HepG2 (cell line): ENCODE results near the gene EPB41L2. TPM values are rescaled to one million over a fixed set of nuclear protein-coding genes. Genes with fewer than 3 reads are reported as not detected.

Source experiments
- CAMTA2 ChIP-seq: sonication (generic); formaldehyde crosslinking; IDR thresholded peaks from 2 replicates; pipeline ENCODE4 v1.4.0; 2020; ENCODE audit warnings: mild to moderate bottlenecking, missing genetic modification reagents, borderline replicate concordance
- ERF ChIP-seq: IDR thresholded peaks from 2 replicates; pipeline ENCODE4 v1.6.1; 2018; ENCODE audit warnings: missing biosample characterization, missing genetic modification reagents
- ETV6 ChIP-seq: sonication (generic); formaldehyde crosslinking; conservative IDR thresholded peaks from 2 replicates; pipeline ENCODE4 v1.4.0; 2020; ENCODE audit warnings: missing genetic modification reagents
- FIP1L1 ChIP-seq: fragments of 200-400 bp; formaldehyde crosslinking; IDR thresholded peaks from 2 replicates; pipeline ENCODE4 v1.6.1; 2018; ENCODE audit warnings: low read depth, mild to moderate bottlenecking, low read length, moderate library complexity, borderline replicate concordance; ENCODE audit not compliant: insufficient read depth
- IKZF4 ChIP-seq: sonication (generic); formaldehyde crosslinking; IDR thresholded peaks from 2 replicates; pipeline ENCODE4 v1.5.1; 2020; ENCODE audit warnings: borderline replicate concordance, mild to moderate bottlenecking, low read depth, missing genetic modification reagents; ENCODE audit errors: not compliant biosample characterization
- JUNB ChIP-seq: sonication (generic); formaldehyde crosslinking; IDR thresholded peaks from 2 replicates; pipeline ENCODE4 v1.8.0; 2022; ENCODE audit warnings: missing genetic modification reagents, mild to moderate bottlenecking, borderline replicate concordance
- MAF1 ChIP-seq: sonication (generic); formaldehyde crosslinking; IDR thresholded peaks from 2 replicates; pipeline ENCODE4 v1.5.0; 2020; ENCODE audit warnings: missing genetic modification reagents, borderline replicate concordance
- NKX3-1 ChIP-seq: sonication (generic); formaldehyde crosslinking; IDR thresholded peaks from 2 replicates; pipeline ENCODE4 v1.5.0; 2020; ENCODE audit warnings: missing genetic modification reagents
- RXRB ChIP-seq: IDR thresholded peaks from 2 replicates; pipeline ENCODE4 v1.6.1; 2016; ENCODE audit warnings: borderline replicate concordance, missing genetic modification reagents, missing compliant biosample characterization
- SAFB2 ChIP-seq: sonication (generic); formaldehyde crosslinking; IDR thresholded peaks from 2 replicates; pipeline ENCODE4 v1.5.1; 2020; ENCODE audit warnings: missing genetic modification reagents, low read depth, mild to moderate bottlenecking, borderline replicate concordance
- SMARCE1 ChIP-seq: fragments of 450-650 bp; IDR thresholded peaks from 2 replicates; pipeline ENCODE4 v1.6.1; 2017; ENCODE audit warnings: borderline replicate concordance
- SNAPC2 ChIP-seq: sonication (generic); formaldehyde crosslinking; IDR thresholded peaks from 2 replicates; pipeline ENCODE4 v1.8.1; 2022; ENCODE audit warnings: mild to moderate bottlenecking, missing genetic modification reagents
- ZBTB10 ChIP-seq: sonication (generic); formaldehyde crosslinking; IDR thresholded peaks from 2 replicates; pipeline ENCODE4 v1.4.0; 2020; ENCODE audit warnings: missing genetic modification reagents, borderline replicate concordance
- ZFP41 ChIP-seq: sonication (generic); formaldehyde crosslinking; IDR thresholded peaks from 2 replicates; pipeline ENCODE4 v1.4.0; 2020; ENCODE audit warnings: mild to moderate bottlenecking, missing genetic modification reagents, borderline replicate concordance
- ZNF121 ChIP-seq: sonication (generic); formaldehyde crosslinking; IDR thresholded peaks from 2 replicates; pipeline ENCODE4 v1.5.0; 2020; ENCODE audit warnings: mild to moderate bottlenecking, missing genetic modification reagents
- ZSCAN21 ChIP-seq: sonication (generic); formaldehyde crosslinking; IDR thresholded peaks from 2 replicates; pipeline ENCODE4 v1.8.0; 2022; ENCODE audit warnings: mild to moderate bottlenecking, missing genetic modification reagents, moderate library complexity, borderline replicate concordance
- polyA plus RNA-seq, 8 experiments: library from polyadenylated mRNA; depleted of rRNA in 3 of 8; stranded (reverse) in 7 of 8; unstranded in 1 of 8; fragments of >200 nt; fragmentation: Illumina TruSeq in 4 of 8; extraction: Trizol in 4 of 8; gene quantifications; 2 replicates each; pipeline versions ENCODE4 v1.2.1 to v1.2.3, GENCODE V29; 2011 to 2016; ENCODE audit warnings: low read depth in 4 of 8, missing spikeins in 1 of 8, mixed read lengths in 1 of 8; ENCODE audit not compliant: insufficient read depth in 1 of 8
- total RNA-seq, 5 experiments: library from RNA; depleted of rRNA; stranded (reverse); fragments of >200 nt; fragmentation: Illumina TruSeq; extraction: Trizol; gene quantifications; 2 replicates each; pipeline ENCODE4 v1.2.3, GENCODE V29; 2016; ENCODE audit warnings: low read depth in 1 of 5
- TF ChIP-seq, protein P1 (sequence below): sonication (generic); formaldehyde crosslinking; IDR thresholded peaks from 2 replicates; pipeline ENCODE4 v1.8.0; 2022; ENCODE audit warnings: mild to moderate bottlenecking, missing genetic modification reagents, borderline replicate concordance
- TF ChIP-seq, protein P2 (sequence below): sonication (generic); formaldehyde crosslinking; IDR thresholded peaks from 2 replicates; pipeline ENCODE4 v1.4.0; 2020; ENCODE audit warnings: mild to moderate bottlenecking, missing genetic modification reagents
- TF ChIP-seq, protein P3 (sequence below), 2 experiments: sonication (generic) in 1 of 2; formaldehyde crosslinking in 1 of 2; IDR thresholded peaks; 2 replicates each; pipeline versions ENCODE4 v1.4.0 to v1.6.1; 2016 to 2020; ENCODE audit warnings: borderline replicate concordance in 1 of 2, low read depth in 1 of 2, mild to moderate bottlenecking in 1 of 2, missing genetic modification reagents in 1 of 2

Gene EPB41L2
- total and polyA plus RNA-seq, 2 of the 13 experiments (the other 11 are each of a cell fraction or from before 2014, with no cell fraction given), result 41.7 to 56.4 TPM

DNA sequence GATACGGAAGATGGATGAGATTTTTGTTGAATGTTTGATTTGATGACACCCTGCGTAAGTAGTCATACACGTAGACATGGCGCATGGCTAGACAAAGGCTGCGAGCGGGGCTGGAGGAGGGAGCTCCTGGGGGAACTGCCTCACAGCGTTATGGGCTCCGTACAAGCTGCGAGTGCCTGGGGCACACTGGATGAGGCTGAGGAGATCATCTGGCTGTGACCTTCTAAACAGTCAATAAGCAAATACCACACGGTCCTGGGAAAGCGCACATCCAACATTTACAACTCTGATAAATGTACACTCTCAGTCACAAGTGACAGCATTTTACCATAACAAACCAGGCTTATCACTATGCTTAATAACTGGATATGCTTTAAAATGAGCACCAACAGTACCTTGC, 198.7 kb downstream of the EPB41L2 start (continued):
- TF ChIP-seq ZBTB10 (CRISPR knock-in tag) (no peak), JUNB (no peak), ERF (peak; percentile 73; the same call in 1 of the 2 replicates), ETV6 (CRISPR knock-in tag) (no peak), IKZF4 (no peak), ZFP41 (CRISPR knock-in tag) (no peak), SMARCE1 (no peak), RXRB (CRISPR knock-in tag) (0 out of 2 replicates have a peak, but pooled peaks have one; percentile 64), FIP1L1 (no peak), ZNF121 (no peak), SNAPC2 (CRISPR knock-in tag) (no peak), SAFB2 (CRISPR knock-in tag) (no peak), NKX3-1 (CRISPR knock-in tag) (no peak), MAF1 (CRISPR knock-in tag) (no peak), CAMTA2 (no peak), ZSCAN21 (no peak; the same call in 1 of the 2 replicates)
- TF ChIP-seq, protein P1, sequence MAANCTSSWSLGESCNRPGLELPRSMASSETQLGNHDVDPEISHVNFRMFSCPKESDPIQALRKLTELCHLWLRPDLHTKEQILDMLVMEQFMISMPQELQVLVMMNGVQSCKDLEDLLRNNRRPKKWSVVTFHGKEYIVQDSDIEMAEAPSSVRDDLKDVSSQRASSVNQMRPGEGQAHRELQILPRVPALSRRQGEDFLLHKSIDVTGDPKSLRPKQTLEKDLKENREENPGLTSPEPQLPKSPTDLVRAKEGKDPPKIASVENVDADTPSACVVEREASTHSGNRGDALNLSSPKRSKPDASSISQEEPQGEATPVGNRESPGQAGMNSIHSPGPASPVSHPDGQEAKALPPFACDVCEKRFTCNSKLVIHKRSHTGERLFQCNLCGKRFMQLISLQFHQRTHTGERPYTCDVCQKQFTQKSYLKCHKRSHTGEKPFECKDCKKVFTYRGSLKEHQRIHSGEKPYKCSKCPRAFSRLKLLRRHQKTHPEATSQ (CRISPR knock-in tag), result no peak
- TF ChIP-seq, protein P2, sequence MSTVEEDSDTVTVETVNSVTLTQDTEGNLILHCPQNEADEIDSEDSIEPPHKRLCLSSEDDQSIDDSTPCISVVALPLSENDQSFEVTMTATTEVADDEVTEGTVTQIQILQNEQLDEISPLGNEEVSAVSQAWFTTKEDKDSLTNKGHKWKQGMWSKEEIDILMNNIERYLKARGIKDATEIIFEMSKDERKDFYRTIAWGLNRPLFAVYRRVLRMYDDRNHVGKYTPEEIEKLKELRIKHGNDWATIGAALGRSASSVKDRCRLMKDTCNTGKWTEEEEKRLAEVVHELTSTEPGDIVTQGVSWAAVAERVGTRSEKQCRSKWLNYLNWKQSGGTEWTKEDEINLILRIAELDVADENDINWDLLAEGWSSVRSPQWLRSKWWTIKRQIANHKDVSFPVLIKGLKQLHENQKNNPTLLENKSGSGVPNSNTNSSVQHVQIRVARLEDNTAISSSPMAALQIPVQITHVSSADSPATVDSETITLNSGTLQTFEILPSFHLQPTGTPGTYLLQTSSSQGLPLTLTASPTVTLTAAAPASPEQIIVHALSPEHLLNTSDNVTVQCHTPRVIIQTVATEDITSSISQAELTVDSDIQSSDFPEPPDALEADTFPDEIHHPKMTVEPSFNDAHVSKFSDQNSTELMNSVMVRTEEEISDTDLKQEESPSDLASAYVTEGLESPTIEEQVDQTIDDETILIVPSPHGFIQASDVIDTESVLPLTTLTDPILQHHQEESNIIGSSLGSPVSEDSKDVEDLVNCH (CRISPR knock-in tag), result no peak
- TF ChIP-seq, protein P3, sequence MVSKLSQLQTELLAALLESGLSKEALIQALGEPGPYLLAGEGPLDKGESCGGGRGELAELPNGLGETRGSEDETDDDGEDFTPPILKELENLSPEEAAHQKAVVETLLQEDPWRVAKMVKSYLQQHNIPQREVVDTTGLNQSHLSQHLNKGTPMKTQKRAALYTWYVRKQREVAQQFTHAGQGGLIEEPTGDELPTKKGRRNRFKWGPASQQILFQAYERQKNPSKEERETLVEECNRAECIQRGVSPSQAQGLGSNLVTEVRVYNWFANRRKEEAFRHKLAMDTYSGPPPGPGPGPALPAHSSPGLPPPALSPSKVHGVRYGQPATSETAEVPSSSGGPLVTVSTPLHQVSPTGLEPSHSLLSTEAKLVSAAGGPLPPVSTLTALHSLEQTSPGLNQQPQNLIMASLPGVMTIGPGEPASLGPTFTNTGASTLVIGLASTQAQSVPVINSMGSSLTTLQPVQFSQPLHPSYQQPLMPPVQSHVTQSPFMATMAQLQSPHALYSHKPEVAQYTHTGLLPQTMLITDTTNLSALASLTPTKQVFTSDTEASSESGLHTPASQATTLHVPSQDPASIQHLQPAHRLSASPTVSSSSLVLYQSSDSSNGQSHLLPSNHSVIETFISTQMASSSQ (IDR thresholded peaks at IDR 0.05; ENCODE audit: low read depth), result no peak
- TF ChIP-seq, protein P3 (CRISPR knock-in tag; IDR thresholded peaks at IDR 0.05; ENCODE audit: borderline replicate concordance), result no peak
